ENCODE data around the gene ABL2. TPM values are rescaled to one million over a fixed set of nuclear protein-coding genes. Genes with fewer than 3 reads are reported as not detected.
"Not testable (repeated sequence)": the region's sequence is repeated elsewhere in the genome, so short reads cannot be mapped to it uniquely, and the experiment has no call there.

Gene ABL2
- polyA plus RNA-seq (ENCODE audit: insufficient read length), result 8.6 TPM

GRCh38 chr1:179229214-179230140 is at the start of gene ABL2:
ABL2 (minus strand) TSS chr1:179229677; CDS start chr1:179229397, 280 bp downstream.
- peak; percentile 38 for DNase-seq

DNA sequence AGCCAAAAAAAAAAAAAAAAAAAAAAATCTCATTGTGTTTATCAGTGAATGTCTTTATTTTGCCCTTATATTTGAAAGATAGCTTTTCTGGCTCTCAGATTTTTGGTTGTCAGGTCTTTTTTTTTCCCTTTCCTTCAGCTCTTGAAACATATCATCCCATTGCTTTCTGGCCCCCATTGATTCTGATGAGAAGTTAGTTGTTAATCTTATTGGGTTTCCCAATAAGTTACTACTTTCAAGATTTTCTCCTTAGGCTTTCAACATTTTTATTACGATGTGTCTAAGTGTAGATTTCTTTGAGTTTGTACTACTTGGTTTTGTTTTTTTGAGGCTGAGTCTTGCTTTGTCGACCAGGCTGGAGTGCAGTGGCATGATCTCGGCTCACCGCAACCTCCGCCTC is 49.4 kb upstream of the ABL2 start:
- no peak for DNase-seq

GRCh38 chr1:179274424-179274823 is 44.9 kb upstream of the ABL2 start:
- DNase-seq, result not testable (repeated sequence)

DNA sequence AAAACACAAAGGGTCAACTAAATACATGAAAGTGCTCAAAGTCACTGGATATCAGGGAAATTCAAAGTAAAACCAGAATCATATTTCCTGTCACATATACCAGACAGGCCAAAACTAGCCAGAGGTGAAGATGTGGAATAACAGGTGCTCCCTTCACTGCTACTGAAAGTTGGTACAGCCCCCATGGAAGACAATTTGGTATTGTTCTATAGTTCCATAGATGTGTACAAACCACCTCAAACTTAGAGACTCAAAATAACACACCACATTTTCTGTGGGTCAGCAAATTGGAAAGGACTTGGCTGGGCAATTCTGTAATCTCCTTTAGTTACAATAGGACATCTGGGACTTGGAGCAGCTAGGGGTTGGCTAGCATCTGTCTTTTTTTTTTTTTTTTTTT is 39.6 kb upstream of the ABL2 start:
- no peak for DNase-seq

- DNase-seq, result no peak
These were observed 35.0 kb upstream of the ABL2 start for GRCh38 chr1:179264507-179264906.

DNA sequence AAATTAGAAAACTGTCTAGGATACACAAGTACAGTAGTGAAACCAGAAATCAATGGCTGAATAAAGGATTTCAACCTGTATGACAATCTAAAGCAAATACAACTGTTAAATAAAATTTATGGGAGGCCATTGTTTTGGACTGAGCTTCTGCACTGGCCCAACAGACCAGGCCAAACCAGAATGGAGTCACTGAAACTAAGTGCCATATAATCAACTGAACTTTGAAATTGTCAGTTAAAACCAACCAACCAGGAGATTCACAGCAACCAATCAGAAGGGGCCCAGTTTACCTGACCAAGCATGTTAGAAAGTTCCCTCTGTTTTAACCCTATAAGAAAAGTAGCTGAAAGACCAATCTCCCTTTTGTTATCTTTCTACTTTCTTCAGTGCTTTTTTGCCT is 33.6 kb upstream of the ABL2 start:
- no peak for DNase-seq

DNA sequence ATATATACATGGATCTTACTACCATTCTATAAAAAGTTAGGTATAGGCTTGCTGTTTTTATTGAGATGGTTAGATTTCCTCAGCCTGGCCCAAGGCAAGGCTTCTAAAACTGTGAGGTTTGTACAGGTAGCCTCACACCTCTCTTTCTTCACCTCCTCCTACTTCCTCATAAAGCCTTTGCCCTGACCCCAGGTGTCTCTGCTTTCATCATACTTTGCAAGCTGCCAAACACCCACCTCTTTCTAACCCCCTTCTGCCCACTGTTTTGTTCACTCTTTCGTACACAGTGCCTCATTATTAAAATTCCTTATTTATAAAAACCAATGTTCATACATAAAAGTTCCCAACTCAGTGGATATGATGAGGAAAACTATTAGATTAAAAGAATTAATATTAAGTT is 32.7 kb upstream of the ABL2 start:
- DNase-seq, result no peak

- no peak for DNase-seq
These were observed 24.0 kb upstream of the ABL2 start for GRCh38 chr1:179253286-179253972.

GRCh38 chr1:179252606-179253005 is 23.1 kb upstream of the ABL2 start:
- no peak for DNase-seq

GRCh38 chr1:179251675-179252074 is 22.2 kb upstream of the ABL2 start:
- no peak for DNase-seq

DNA sequence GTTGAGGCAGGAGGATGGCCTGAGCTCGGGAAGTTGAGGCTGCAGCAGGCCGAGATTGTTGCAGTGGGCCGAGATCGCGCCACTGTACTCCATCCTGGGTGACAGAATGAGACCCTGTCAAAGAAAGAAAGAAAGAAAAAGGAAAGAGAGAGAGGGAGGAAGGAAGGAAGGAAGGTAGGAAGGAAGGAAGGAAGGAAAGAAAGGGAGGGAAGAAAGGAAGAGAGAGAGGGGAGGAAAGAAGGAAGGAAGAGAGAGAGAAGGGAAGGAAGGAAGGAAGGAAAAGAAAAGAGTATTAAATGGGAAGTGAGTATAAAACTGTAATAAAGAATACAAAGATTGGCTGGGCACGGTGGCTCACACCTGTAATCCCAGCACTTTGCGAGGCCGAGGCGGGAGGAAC is 18.4 kb upstream of the ABL2 start:
- DNase-seq, result no peak

DNA sequence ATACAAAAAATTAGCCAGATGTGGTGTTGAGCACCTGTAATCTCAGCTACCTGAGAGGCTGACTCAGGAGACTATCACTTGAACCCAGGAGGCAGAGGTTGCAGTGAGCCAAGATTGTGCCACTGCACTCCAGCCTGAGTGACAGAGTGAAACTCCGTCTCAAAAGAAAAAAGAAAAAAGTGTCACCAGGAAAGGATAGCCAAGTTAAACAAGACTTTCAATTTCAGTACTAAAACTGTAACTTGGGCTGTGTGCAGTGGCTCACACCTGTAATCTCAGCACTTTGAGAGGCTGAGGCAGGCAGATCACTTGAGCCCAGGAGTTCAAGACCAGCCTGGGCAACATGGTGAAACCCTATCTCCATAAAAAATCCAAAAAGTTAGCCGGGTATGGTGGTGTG is 15.9 kb upstream of the ABL2 start:
- DNase-seq, result not testable (repeated sequence)

DNA sequence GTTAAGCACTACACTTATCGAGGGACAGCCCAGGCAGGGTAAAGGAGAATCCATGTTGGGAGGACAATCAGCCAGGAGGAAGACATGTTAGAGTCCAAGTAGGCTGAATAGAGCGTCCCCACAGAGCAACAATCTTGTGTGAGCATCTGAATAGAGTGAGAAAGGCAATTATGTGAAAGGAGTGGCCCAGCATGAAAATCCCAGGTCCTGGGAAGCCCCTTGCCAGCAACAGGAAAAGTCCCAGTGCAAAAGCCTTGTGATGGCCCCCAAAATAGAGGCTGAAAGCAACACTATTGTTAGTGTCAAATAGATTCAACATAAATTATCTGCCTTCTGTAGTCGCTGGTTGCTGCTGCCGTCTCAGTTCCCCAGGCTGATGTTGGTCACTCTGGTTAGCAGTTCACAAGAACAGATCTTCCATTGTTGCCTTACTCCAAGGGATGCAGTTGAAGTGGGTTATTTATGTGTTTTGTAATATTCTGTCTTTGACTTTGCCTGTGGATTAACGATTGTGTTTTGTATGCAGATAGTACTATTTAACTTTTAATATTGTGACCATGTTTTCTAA is 12.1 kb upstream of the ABL2 start:
- no peak for DNase-seq

GRCh38 chr1:179237222-179237621 is 7.7 kb upstream of the ABL2 start:
- DNase-seq, result no peak

- DNase-seq, result no peak
These were observed 5.4 kb upstream of the ABL2 start for GRCh38 chr1:179234863-179235262.

DNA sequence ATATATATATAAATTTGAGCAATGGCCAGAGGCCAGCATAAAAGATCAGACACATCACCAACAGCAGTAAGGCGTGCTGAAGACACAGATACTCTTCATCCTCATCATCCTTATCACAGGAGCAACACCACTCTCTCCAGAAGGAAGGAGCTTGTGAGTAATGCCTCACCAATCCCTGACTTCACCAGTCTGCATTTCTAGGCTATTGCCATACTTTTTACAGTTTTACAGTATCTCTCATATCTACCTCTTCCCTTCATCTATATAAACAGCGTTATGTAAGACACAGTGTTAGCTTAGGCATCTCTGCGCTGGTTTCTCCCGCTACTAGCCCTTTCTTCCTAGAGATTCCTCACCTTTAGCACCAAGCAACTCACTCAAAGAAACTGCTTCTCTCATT is 2.4 kb upstream of the ABL2 start:
- DNase-seq, result no peak

DNA sequence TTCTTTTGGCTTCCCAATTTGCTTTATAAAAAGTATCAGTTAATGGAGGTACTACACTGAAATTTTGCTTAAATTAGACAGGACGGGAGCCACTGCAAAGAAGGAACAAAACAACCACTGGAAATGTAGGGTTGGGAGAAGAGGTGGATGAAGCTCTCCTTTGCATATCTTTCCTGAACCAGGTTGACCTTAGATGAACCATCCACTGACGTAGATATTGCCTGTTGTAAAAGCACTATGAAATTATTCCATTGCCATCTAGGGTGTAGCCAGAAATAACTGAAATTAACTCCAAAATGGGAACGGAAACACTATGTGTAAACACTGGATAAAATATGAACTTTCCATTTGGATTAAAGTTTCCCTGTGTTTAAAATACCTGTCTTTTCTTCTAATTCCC is 1.2 kb upstream of the ABL2 start:
- DNase-seq, result no peak

GRCh38 chr1:179230251-179230650 is 774 bp upstream of the ABL2 start:
- DNase-seq, result no peak

DNA sequence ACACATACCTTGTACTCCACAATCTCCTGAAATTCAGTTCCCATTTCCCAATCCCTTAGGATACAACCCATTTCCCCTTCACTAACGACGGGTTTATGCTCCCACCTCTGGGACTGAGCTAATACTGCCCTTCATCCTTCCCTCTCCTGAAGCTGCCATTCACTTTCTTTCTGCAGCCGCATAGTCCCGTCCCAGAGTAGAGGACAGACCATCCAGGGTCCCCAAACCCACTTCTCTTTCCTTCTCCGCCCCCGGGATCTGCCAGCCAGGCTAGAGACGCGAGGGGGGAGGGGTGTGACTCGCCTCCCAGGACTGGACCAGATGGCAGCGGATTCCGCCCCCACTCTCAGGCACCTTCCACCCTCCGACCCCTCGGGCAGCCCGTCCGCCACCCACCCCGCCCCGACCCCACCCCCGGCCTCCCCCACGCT is 679 bp downstream of the ABL2 start:
- no peak for DNase-seq

GRCh38 chr1:179226738-179227137 is 2.7 kb downstream of the ABL2 start:
- no peak for DNase-seq

DNA sequence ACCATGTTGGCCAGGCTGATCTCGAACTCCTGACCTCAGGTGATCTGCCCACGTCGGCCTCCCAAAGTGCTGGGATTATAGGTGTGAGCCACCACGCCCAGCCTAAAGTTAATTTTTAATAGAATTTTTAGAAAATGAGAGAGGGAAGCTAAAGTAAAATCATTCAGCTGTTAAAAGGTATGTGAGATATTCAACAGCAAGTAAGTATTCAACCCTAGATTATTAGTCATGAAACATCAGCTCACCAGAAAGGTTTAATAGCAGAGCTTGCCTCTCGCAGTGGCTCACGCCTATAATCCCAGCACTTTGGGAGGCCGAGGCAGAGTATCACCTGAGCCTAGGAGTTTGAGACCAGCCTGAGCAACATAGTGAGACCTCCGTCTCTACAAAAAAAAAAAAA is 5.0 kb downstream of the ABL2 start:
- not testable (repeated sequence) for DNase-seq

DNA sequence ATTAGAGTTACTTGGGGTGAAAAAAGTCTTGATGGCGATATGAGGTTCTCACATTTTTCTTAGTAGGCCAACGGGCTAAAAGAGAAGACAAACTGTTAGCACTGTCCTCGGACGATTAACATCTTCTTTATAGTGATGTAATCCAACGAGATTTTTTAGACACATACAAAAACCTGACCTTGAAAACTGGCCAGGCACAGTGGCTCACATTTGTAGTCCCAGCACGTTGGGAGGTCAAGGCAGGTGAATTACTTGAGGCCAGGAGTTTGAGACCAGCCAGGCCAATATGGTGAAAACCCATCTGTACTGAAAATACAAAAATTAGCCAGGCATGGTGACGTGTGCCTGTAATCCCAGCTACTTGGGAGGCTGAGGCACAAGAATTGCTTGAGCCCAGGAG is 8.4 kb downstream of the ABL2 start:
- not testable (repeated sequence) for DNase-seq

DNA sequence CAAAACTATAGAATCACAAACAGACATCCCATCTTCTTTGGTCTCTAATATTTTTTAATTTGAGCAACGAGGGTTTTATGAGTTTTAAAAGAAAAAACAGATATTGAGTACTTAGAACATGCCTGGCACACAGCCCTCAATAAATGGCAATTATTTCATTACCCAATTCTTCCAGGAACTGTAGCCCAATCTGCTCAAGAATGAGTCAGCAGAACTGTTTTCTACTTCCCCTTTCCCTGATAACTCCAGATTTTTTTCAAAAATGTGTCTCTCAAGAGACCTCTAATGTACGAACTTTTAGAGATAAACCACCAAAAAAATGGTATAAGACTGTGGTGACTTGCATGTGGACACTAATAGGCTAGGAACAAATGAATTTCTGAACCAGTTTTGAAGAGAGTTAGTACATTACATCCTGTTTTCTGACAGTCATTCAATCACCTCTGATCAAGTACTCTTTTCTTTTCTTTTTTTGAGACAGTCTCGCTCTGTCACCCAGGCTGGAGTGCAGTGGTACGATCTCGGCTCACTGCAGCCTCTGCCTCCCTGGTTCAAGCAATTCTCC is 11.5 kb downstream of the ABL2 start:
- no peak for DNase-seq

Data from hindlimb muscle (tissue), 1 donor.